Measurements from ENCODE around the gene SHISA8.

Gene SHISA8

GRCh38 chr22:41915786-41916493 is 1.1 kb upstream of the SHISA8 start:
- Histone ChIP-seq H3K36me3 (ENCODE audit: control insufficient read depth, insufficient read depth, low read length) (no peaks in the 10 kb centered on the region), H3K4me2 (ENCODE audit: low read length) (no peak overlapping the region), H3K4me3 (ENCODE audit: low read depth, low read length) (no peak overlapping the region), H2AFZ (no peak overlapping the region), H3K27me3 (ENCODE audit: control insufficient read depth, insufficient read depth, low read length) (peaks cover 4% of the 10 kb centered on the region), H3K79me2 (no peaks in the 10 kb centered on the region), H3K9ac (no peak overlapping the region), H3K27ac (no peak overlapping the region), H3K4me1 (no peaks in the 10 kb centered on the region), H3K9me3 (ENCODE audit: control insufficient read depth, low read length) (no peaks in the 10 kb centered on the region)
- no peak for TF ChIP-seq CTCF (IDR thresholded peaks at IDR 0.05)

GRCh38 chr22:41914611-41915034 is 251 bp downstream of the SHISA8 start:
- Histone ChIP-seq H2AFZ (no peak overlapping the region), H3K4me2 (ENCODE audit: low read length) (peak overlapping the region; percentile 38), H3K9me3 (ENCODE audit: control insufficient read depth, low read length) (no peaks in the 10 kb centered on the region), H3K9ac (no peak overlapping the region), H3K4me3 (ENCODE audit: low read depth, low read length) (no peak overlapping the region), H3K27me3 (ENCODE audit: control insufficient read depth, insufficient read depth, low read length) (peaks cover 4% of the 10 kb centered on the region), H3K36me3 (ENCODE audit: control insufficient read depth, insufficient read depth, low read length) (no peaks in the 10 kb centered on the region), H3K4me1 (peaks cover 2% of the 10 kb centered on the region), H3K27ac (no peak overlapping the region), H3K79me2 (no peaks in the 10 kb centered on the region)
- TF ChIP-seq CTCF (IDR thresholded peaks at IDR 0.05) = no peak

- no peaks in the 10 kb centered on the region for H3K36me3 ChIP-seq (ENCODE audit: control insufficient read depth, insufficient read depth, low read length)
- H2AFZ ChIP-seq = no peak overlapping the region
- H3K9me3 ChIP-seq (ENCODE audit: control insufficient read depth, low read length) = no peaks in the 10 kb centered on the region
- H3K79me2 ChIP-seq = no peaks in the 10 kb centered on the region
- H3K4me3 ChIP-seq (ENCODE audit: low read depth, low read length) = no peak overlapping the region
- no peak overlapping the region for H3K9ac ChIP-seq
- no peak for TF ChIP-seq CTCF (IDR thresholded peaks at IDR 0.05)
- H3K4me1 ChIP-seq = peaks cover 2% of the 10 kb centered on the region
- H3K27me3 ChIP-seq (ENCODE audit: control insufficient read depth, insufficient read depth, low read length) = peaks cover 4% of the 10 kb centered on the region
- no peak overlapping the region for H3K4me2 ChIP-seq (ENCODE audit: low read length)
- H3K27ac ChIP-seq = no peak overlapping the region
Measured at GRCh38 chr22:41913842-41914534, 886 bp downstream of the SHISA8 start.

GRCh38 chr22:41913040-41913719 is 1.7 kb downstream of the SHISA8 start:
- Histone ChIP-seq H2AFZ (no peak overlapping the region), H3K36me3 (ENCODE audit: control insufficient read depth, insufficient read depth, low read length) (no peaks in the 10 kb centered on the region), H3K27me3 (ENCODE audit: control insufficient read depth, insufficient read depth, low read length) (peaks cover 4% of the 10 kb centered on the region), H3K9me3 (ENCODE audit: control insufficient read depth, low read length) (no peaks in the 10 kb centered on the region), H3K4me2 (ENCODE audit: low read length) (no peak overlapping the region), H3K4me3 (ENCODE audit: low read depth, low read length) (no peak overlapping the region), H3K9ac (no peak overlapping the region), H3K4me1 (peaks cover 2% of the 10 kb centered on the region), H3K79me2 (no peaks in the 10 kb centered on the region), H3K27ac (no peak overlapping the region)
- no peak for TF ChIP-seq CTCF (IDR thresholded peaks at IDR 0.05)

Measured in parathyroid adenoma (tissue), 2 donors.